ENCODE results near the gene TFR2. TPM values are rescaled to one million over a fixed set of nuclear protein-coding genes. Genes with fewer than 3 reads are reported as not detected.

The TFR2 gene
- total RNA-seq, 4 donors from 2014 or later: 0.17 to 0.32 TPM; not detected in 2

GRCh38 chr7:100570954-100571828, 70.2 kb downstream of the TFR2 start:
- Histone ChIP-seq H3K27ac (replicated peaks in 1 of 4) (no peak overlapping the region), H3K9me3 (no peaks in the 10 kb centered on the region), H3K4me3 (no peak overlapping the region), H3K36me3 (peaks cover 16 to 36% (median 30%) of the 10 kb centered on the region in 4 donors), H3K4me1 (peaks cover 13 to 37% (median 21%) of the 10 kb centered on the region in 4 donors), H3K27me3 (peaks cover 0 to 53% (median 1%) of the 10 kb centered on the region in 4 donors)
- intact Hi-C loops (cut with DNase I): no loop called here
- 79% methylated on average over 22 of the region's 26 CpGs for WGBS
- DNase-seq (ENCODE audit: extremely low spot score): no peak
- no peak for TF ChIP-seq EP300 (IDR thresholded peaks at IDR 0.05)
- TF ChIP-seq POLR2AphosphoS5 (IDR thresholded peaks at IDR 0.05): no peak
- no peak for TF ChIP-seq POLR2A (IDR thresholded peaks at IDR 0.05; ENCODE audit: low read depth)
- no peak for TF ChIP-seq CTCF (IDR thresholded peaks at IDR 0.05)

Small RNAs within 50 kb of the gene (small RNA-seq; reads per million reads assigned to genes)
- gene SAP25: 0 reads per million in 3 donors

Other genes starting within 250 kb of the TFR2 start
- gene ZCWPW1, start 212.8 kb downstream of the TFR2 start, total RNA-seq: 1 to 10 TPM; 2.9 to 7.6 (median 5.8) TPM
- 10 to 100 TPM; 21.2 to 44.9 (median 40.6) TPM for gene MEPCE, start 211.7 kb downstream of the TFR2 start, total RNA-seq
- gene PPP1R35, start 205.1 kb downstream of the TFR2 start, total RNA-seq: 10 to 100 TPM; 24.5 to 35.1 (median 27.0) TPM
- under 1 TPM in 1 of 4 donors, not detected in 3; 0.78 TPM for gene SPACDR, start 177.3 kb downstream of the TFR2 start, total RNA-seq
- gene TSC22D4, start 162.3 kb downstream of the TFR2 start, total RNA-seq: 10 to 100 TPM; 26.2 to 51.4 (median 33.1) TPM
- 1 to 10 TPM; 1.7 to 3.2 (median 1.9) TPM for gene NYAP1, start 157.6 kb downstream of the TFR2 start, total RNA-seq
- gene AGFG2, start 102.3 kb downstream of the TFR2 start, total RNA-seq: 10 to 100 TPM; 31.6 to 79.6 (median 35.1) TPM
- under 1 TPM in 2 of 4 donors, not detected in 2; 0.83 to 0.92 TPM for gene SAP25, start 67.7 kb downstream of the TFR2 start, total RNA-seq
- gene LRCH4, start 55.4 kb downstream of the TFR2 start, total RNA-seq: 10 to 100 TPM; 36.2 to 53.2 (median 44.0) TPM
- gene FBXO24, start 55.2 kb downstream of the TFR2 start, total RNA-seq: under 1 TPM; 0.13 to 0.83 (median 0.48) TPM
- gene PCOLCE, start 39.2 kb downstream of the TFR2 start, total RNA-seq: 10 to 100 TPM; 12.0 to 42.2 (median 18.3) TPM
- gene MOSPD3, start 29.0 kb downstream of the TFR2 start, total RNA-seq: 10 to 100 TPM in 3 of 4 donors, 1 to 10 TPM in 1; 6.6 to 16.8 (median 12.0) TPM
- gene ACTL6B, start 14.9 kb upstream of the TFR2 start, total RNA-seq: not detected
- gene GNB2, start 32.2 kb upstream of the TFR2 start, total RNA-seq: 100 to 1,000 TPM; 150 to 229 (median 218) TPM
- 10 to 100 TPM; 19.5 to 33.5 (median 30.9) TPM for gene GIGYF1, start 52.7 kb upstream of the TFR2 start, total RNA-seq
- 10 to 100 TPM; 27.0 to 51.3 (median 43.7) TPM for gene POP7, start 64.6 kb upstream of the TFR2 start, total RNA-seq
- gene EPO, start 78.9 kb upstream of the TFR2 start, total RNA-seq: not detected
- not detected for gene ZAN, start 92.0 kb upstream of the TFR2 start, total RNA-seq
- 10 to 100 TPM; 26.2 to 92.4 (median 59.0) TPM for gene EPHB4, start 186.0 kb upstream of the TFR2 start, total RNA-seq
- 10 to 100 TPM; 15.0 to 26.0 (median 19.9) TPM for gene SLC12A9, start 211.2 kb upstream of the TFR2 start, total RNA-seq
- 10 to 100 TPM; 60.2 to 89.9 (median 81.2) TPM for gene TRIP6, start 225.8 kb upstream of the TFR2 start, total RNA-seq
- 10 to 100 TPM; 47.2 to 69.6 (median 61.7) TPM for gene SRRT, start 233.6 kb upstream of the TFR2 start, total RNA-seq
- gene UFSP1, start 248.2 kb upstream of the TFR2 start, total RNA-seq: 1 to 10 TPM; 2.1 to 8.7 (median 5.7) TPM